ENCODE results near the gene GCC2.
"Not testable (repeated sequence)": the region's sequence is repeated elsewhere in the genome, so short reads cannot be mapped to it uniquely, and the experiment has no call there.

The GCC2 gene

DNA sequence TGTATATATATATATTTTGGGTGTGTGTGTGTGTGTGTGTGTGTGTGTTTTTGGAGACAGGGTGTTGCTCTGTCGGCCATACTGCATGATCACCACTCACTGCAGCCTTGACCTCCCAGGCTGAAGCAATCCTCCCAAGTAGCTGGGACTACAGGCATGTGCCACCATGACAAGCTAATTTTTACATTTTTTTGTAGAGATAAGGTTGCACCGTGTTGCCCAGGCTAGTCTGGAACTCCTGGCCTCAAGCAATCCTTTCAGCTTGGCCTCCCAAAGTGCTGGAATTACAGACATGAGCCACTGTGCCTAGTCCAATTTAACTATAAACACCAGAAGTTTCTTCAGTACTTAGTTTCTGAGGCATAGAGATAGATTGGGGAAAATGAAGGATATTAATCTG is 103.6 kb downstream of the GCC2 start:
- 100% methylated on average over 2 of the region's 2 CpGs for WGBS
- no peaks in the 10 kb centered on the region for H3K36me3 ChIP-seq (ENCODE audit: insufficient read depth, low read length)
- no peak overlapping the region for H3K4me3 ChIP-seq (ENCODE audit: low read length)
- no peaks in the 10 kb centered on the region for H3K27me3 ChIP-seq (ENCODE audit: insufficient read depth, low read length)
- H3K9me3 ChIP-seq (ENCODE audit: insufficient read depth, low read depth, low read length), result no peaks in the 10 kb centered on the region
- no peak overlapping the region for H3K9ac ChIP-seq (ENCODE audit: low read depth, low read length)
- no peak overlapping the region for H3K27ac ChIP-seq (ENCODE audit: low read depth, low read length)
- H3K4me1 ChIP-seq (ENCODE audit: insufficient read depth, low read length), result no peaks in the 10 kb centered on the region; the same call in 1 of the 2 replicates

DNA sequence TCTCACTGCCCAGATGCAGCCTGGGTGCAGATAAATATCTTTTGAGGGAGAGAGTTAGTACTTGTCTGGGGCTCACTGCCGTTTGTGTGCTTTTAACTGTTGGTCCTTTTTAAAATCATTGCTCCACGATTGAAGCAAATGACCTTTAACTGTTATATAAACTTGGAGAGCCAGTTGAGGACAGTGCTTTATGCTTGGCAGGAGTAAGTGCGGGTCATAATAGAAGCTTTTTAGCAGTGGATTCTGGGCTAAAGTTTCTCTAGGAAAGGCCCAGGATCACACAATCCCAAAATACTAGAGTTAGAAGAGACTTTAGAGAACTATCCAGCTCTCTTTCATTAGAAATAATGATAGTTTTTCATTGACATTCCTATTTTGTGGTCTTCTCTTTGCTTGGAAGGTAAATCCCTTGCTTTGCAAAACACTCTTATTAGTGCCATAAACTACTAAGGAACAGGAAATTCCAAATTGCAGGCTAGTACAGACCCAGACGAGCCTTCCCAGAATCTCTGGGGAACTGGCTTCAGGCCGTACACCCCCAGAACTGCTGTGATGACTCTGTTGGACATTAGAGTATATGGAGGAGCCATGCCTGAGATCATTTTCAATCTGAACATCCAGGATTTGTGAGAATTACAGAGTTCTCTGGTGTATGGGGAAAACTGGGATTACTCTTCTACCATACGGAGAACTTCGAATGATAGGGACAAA is 104.4 kb downstream of the GCC2 start:
- H3K4me1 ChIP-seq (ENCODE audit: insufficient read depth, low read length), result no peaks in the 10 kb centered on the region; the same call in 1 of the 2 replicates
- no peak overlapping the region for H3K4me3 ChIP-seq (ENCODE audit: low read length)
- no peak overlapping the region for H3K9ac ChIP-seq (ENCODE audit: low read depth, low read length)
- WGBS, result 92% methylated on average over 6 of the region's 7 CpGs
- no peaks in the 10 kb centered on the region for H3K9me3 ChIP-seq (ENCODE audit: insufficient read depth, low read depth, low read length)
- H3K27me3 ChIP-seq (ENCODE audit: insufficient read depth, low read length), result no peaks in the 10 kb centered on the region
- no peak overlapping the region for H3K27ac ChIP-seq (ENCODE audit: low read depth, low read length)
- no peaks in the 10 kb centered on the region for H3K36me3 ChIP-seq (ENCODE audit: insufficient read depth, low read length)

DNA sequence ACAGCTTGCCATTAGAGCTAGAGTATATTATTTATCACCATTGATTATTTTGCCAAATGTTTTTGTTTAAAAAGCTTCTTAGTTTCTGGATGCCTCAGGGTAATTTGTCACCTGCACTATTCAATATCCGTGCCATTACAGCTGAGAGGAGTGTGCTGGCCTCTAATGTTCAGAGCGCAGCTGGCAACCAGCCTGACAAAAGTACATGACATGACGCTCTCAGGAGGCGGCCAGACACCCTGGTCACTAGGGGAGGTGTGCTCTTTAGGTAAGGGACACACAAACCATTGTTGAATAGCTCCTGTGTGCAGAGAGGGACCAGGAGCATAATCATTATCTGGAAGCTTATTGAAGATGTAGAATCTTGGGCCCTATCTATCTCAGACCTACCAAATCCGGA is 105.5 kb downstream of the GCC2 start:
- H3K27ac ChIP-seq (ENCODE audit: low read depth, low read length), result no peak overlapping the region
- H3K27me3 ChIP-seq (ENCODE audit: insufficient read depth, low read length), result no peaks in the 10 kb centered on the region
- no peaks in the 10 kb centered on the region for H3K9me3 ChIP-seq (ENCODE audit: insufficient read depth, low read depth, low read length)
- H3K4me3 ChIP-seq (ENCODE audit: low read length), result no peak overlapping the region
- H3K9ac ChIP-seq (ENCODE audit: low read depth, low read length), result no peak overlapping the region
- H3K4me1 ChIP-seq (ENCODE audit: insufficient read depth, low read length), result no peaks in the 10 kb centered on the region; the same call in 1 of the 2 replicates
- WGBS, result 93% methylated on average over 5 of the region's 5 CpGs
- no peaks in the 10 kb centered on the region for H3K36me3 ChIP-seq (ENCODE audit: insufficient read depth, low read length)

DNA sequence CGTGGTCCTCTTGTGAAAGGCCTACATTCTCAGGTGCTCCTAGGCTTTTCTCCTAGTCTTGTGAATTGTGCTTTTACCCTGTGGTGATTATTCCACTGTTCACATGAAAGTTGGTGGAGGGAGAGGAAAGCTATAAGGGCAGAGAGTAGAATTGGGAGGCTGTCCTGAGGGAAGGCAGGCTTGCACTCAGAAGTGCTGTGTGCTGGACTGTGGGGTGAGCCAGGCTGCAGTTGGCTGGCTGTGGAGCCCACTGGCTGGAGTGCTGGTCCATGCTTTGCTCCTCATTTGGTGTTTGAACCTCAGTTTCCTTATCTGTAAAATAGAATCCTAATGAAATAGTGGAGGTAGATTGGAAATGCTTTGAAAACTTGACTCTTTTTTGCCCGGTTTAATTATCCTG is 106.6 kb downstream of the GCC2 start:
- Histone ChIP-seq H3K4me3 (ENCODE audit: low read length) (no peak overlapping the region), H3K4me1 (ENCODE audit: insufficient read depth, low read length) (peaks cover 5% of the 10 kb centered on the region), H3K36me3 (ENCODE audit: insufficient read depth, low read length) (no peaks in the 10 kb centered on the region), H3K27ac (ENCODE audit: low read depth, low read length) (no peak overlapping the region), H3K9ac (ENCODE audit: low read depth, low read length) (no peak overlapping the region), H3K9me3 (ENCODE audit: insufficient read depth, low read depth, low read length) (no peaks in the 10 kb centered on the region), H3K27me3 (ENCODE audit: insufficient read depth, low read length) (no peaks in the 10 kb centered on the region)
- 95% methylated on average over 1 of the region's 2 CpGs for WGBS

DNA sequence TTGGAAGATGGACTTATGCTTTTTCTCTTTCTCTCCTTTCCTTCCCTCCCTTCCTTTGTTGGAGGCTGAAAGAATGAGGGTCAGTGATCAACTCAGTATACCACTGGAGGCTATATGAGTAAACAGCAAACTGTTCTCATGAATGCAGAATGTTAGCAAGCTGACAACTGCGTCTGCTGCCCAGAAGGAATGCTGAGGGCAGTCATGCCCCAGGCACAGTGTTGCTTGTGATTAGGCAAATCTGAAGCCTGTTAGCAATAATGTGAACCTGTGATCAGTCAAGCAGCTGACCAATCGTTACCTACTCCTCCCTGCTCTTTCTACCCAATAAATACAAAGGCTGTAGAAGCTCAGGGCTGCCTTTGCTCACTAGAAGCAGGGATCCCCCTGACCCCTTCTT is 107.6 kb downstream of the GCC2 start:
- H3K27me3 ChIP-seq (ENCODE audit: insufficient read depth, low read length); H3K4me3 ChIP-seq (ENCODE audit: low read length): not testable (repeated sequence)
- WGBS, result 75% methylated on average over 2 of the region's 2 CpGs

More for the DNA sequence above, 107.6 kb downstream of the GCC2 start:
- H3K9me3 ChIP-seq (ENCODE audit: insufficient read depth, low read depth, low read length); H3K9ac ChIP-seq (ENCODE audit: low read depth, low read length); H3K27ac ChIP-seq (ENCODE audit: low read depth, low read length); H3K36me3 ChIP-seq (ENCODE audit: insufficient read depth, low read length): not testable (repeated sequence)
- H3K4me1 ChIP-seq (ENCODE audit: insufficient read depth, low read length), result peaks cover 10% of the 10 kb centered on the region
